Measurements from ENCODE around the gene ZNF555.

ZNF555 gene

GRCh38 chr19:2807379-2808128 is 33.7 kb upstream of the ZNF555 start:
- no peak for TF ChIP-seq REST (IDR thresholded peaks at IDR 0.05; ENCODE audit: insufficient read depth in 1 of 2, low read depth in 2 of 2, low read length in 2 of 2)
- no peak for TF ChIP-seq POLR2AphosphoS5 (IDR thresholded peaks at IDR 0.05; ENCODE audit: low read depth, low read length)
- TF ChIP-seq TAF1 (IDR thresholded peaks at IDR 0.05; ENCODE audit: borderline replicate concordance, insufficient read depth, low read length), result no peak
- no peak for TF ChIP-seq SIN3A (IDR thresholded peaks at IDR 0.05; ENCODE audit: borderline replicate concordance, insufficient read depth, low read length)
- TF ChIP-seq FOXP2 (optimal IDR thresholded peaks at IDR 0.05; ENCODE audit: borderline replicate concordance, extremely low read depth, extremely low read length, insufficient read depth), result no peak

GRCh38 chr19:2808129-2808941 is 32.9 kb upstream of the ZNF555 start:
- TF ChIP-seq SIN3A (IDR thresholded peaks at IDR 0.05; ENCODE audit: borderline replicate concordance, insufficient read depth, low read length) (no peak), POLR2AphosphoS5 (IDR thresholded peaks at IDR 0.05; ENCODE audit: low read depth, low read length) (no peak)

GRCh38 chr19:2809387-2810140 is 31.7 kb upstream of the ZNF555 start:
- TF ChIP-seq REST (IDR thresholded peaks at IDR 0.05; ENCODE audit: insufficient read depth in 1 of 2, low read depth in 2 of 2, low read length in 2 of 2) (no peak), SIN3A (IDR thresholded peaks at IDR 0.05; ENCODE audit: borderline replicate concordance, insufficient read depth, low read length) (no peak), POLR2AphosphoS5 (IDR thresholded peaks at IDR 0.05; ENCODE audit: low read depth, low read length) (no peak), TAF1 (IDR thresholded peaks at IDR 0.05; ENCODE audit: borderline replicate concordance, insufficient read depth, low read length) (no peak), FOXP2 (optimal IDR thresholded peaks at IDR 0.05; ENCODE audit: borderline replicate concordance, extremely low read depth, extremely low read length, insufficient read depth) (no peak)

- no peak for TF ChIP-seq REST (IDR thresholded peaks at IDR 0.05; ENCODE audit: insufficient read depth in 1 of 2, low read depth in 2 of 2, low read length in 2 of 2)
- no peak for TF ChIP-seq SIN3A (IDR thresholded peaks at IDR 0.05; ENCODE audit: borderline replicate concordance, insufficient read depth, low read length)
- TF ChIP-seq TAF1 (IDR thresholded peaks at IDR 0.05; ENCODE audit: borderline replicate concordance, insufficient read depth, low read length), result no peak
- no peak for TF ChIP-seq POLR2AphosphoS5 (IDR thresholded peaks at IDR 0.05; ENCODE audit: low read depth, low read length)
- no peak for TF ChIP-seq FOXP2 (optimal IDR thresholded peaks at IDR 0.05; ENCODE audit: borderline replicate concordance, extremely low read depth, extremely low read length, insufficient read depth)
Measured at GRCh38 chr19:2810141-2811091, 30.9 kb upstream of the ZNF555 start.
